B cell (primary cell): ENCODE results near the gene TUBE1. TPM values are rescaled to one million over a fixed set of nuclear protein-coding genes. Genes with fewer than 3 reads are reported as not detected.
A peak's percentile ranks its signal among the peaks of the same experiment; 100 is the strongest.

Experiments used
- ATAC-seq: fragments of 200-7000 bp; cut with Tn5 transposase; one replicate; pipeline ENCODE4 v1.10.0; 2021; ENCODE audit warnings: low read depth, mild to moderate bottlenecking, moderate number of reproducible peaks, moderate library complexity
- CTCF ChIA-PET: fragments of 350-600 bp; sonication (Branson Sonifier 250); formaldehyde crosslinking; loops from one replicate; lab custom pipeline; 2021; ENCODE audit warnings: antibody characterized with exemption, inconsistent platforms; lab: Charles Lee
- POLR2A ChIA-PET: fragments of 350-600 bp; sonication (Branson Sonifier 250); formaldehyde crosslinking; loops from one replicate; lab custom pipeline; 2021; ENCODE audit warnings: antibody characterized with exemption; lab: Charles Lee
- DNase-seq: peaks from one replicate; pipeline ENCODE4 v3.0.0; 2013
- H2AFZ ChIP-seq: 2 replicates; pipeline ENCODE4 v1.6.1; 2012; ENCODE audit warnings: mild to moderate bottlenecking, low read depth, low read length; ENCODE audit not compliant: insufficient read depth, poor library complexity, severe bottlenecking
- H3K27ac ChIP-seq, 2 donors: 1 replicate in 1 of 2; 2 replicates in 1 of 2; pipeline ENCODE4 v1.5.1; 2012 to 2013; ENCODE audit warnings: low read length in 2 of 2, mild to moderate bottlenecking in 2 of 2, moderate library complexity in 1 of 2
- H3K27me3 ChIP-seq, 4 experiments: fragments of 200-600 bp in 1 of 4; sonication (generic) in 1 of 4; replicated peaks in 1 of 4; 1 replicate in 2 of 4; 2 replicates in 2 of 4; pipeline versions ENCODE4 v1.6.1 to v1.7.0; 2013 to 2016; ENCODE audit warnings: low read length in 3 of 4, mild to moderate bottlenecking in 2 of 4, mixed read lengths in 1 of 4, moderate library complexity in 1 of 4; ENCODE audit not compliant: insufficient read depth in 4 of 4, control insufficient read depth in 3 of 4; ENCODE audit errors: control extremely low read depth in 1 of 4
- H3K36me3 ChIP-seq, 2 experiments: replicated peaks in 1 of 2; 1 replicate in 1 of 2; 2 replicates in 1 of 2; pipeline versions ENCODE4 v1.6.1 to v1.7.1; 2013; ENCODE audit warnings: low read length in 1 of 2; ENCODE audit not compliant: insufficient read depth in 2 of 2, control insufficient read depth in 1 of 2; ENCODE audit errors: control extremely low read depth in 1 of 2, extremely low read depth in 1 of 2
- H3K4me1 ChIP-seq, 2 donors: fragments of 200-600 bp in 1 of 2; sonication (generic) in 1 of 2; 1 replicate in 1 of 2; 2 replicates in 1 of 2; pipeline versions ENCODE4 v1.5.1 to v1.6.1; 2013 to 2017; ENCODE audit warnings: low read length in 2 of 2; ENCODE audit not compliant: control insufficient read depth in 2 of 2, insufficient read depth in 2 of 2
- H3K4me2 ChIP-seq: replicated peaks from 2 replicates; pipeline ENCODE3; 2012; ENCODE audit warnings: mild to moderate bottlenecking, low read depth, low read length; ENCODE audit not compliant: poor library complexity, severe bottlenecking
- H3K4me3 ChIP-seq, 5 experiments: fragments of 200-600 bp in 1 of 5; sonication (generic) in 1 of 5; 1 replicate in 3 of 5; 2 replicates in 2 of 5; pipeline versions ENCODE4 v1.5.1 to v1.7.0; 2011 to 2016; ENCODE audit warnings: low read length in 4 of 5, mild to moderate bottlenecking in 4 of 5, low read depth in 2 of 5, control low read depth in 1 of 5, moderate library complexity in 1 of 5; ENCODE audit not compliant: insufficient read depth in 1 of 5; ENCODE audit errors: control extremely low read depth in 1 of 5, extremely low read depth in 1 of 5
- H3K79me2 ChIP-seq: fragments of 200-600 bp; sonication (generic); one replicate; pipeline ENCODE4 v1.6.0; 2016; ENCODE audit warnings: low read length; ENCODE audit not compliant: control insufficient read depth, insufficient read depth
- H3K9ac ChIP-seq: fragments of 200-600 bp; sonication (generic); 2 replicates; pipeline ENCODE4 v1.6.1; 2017; ENCODE audit warnings: mild to moderate bottlenecking, low read length, moderate library complexity
- H3K9me3 ChIP-seq, 3 donors: one replicate each; pipeline versions ENCODE4 v1.6.1 to v1.7.1; 2013; ENCODE audit warnings: low read length in 2 of 3; ENCODE audit not compliant: control insufficient read depth in 2 of 3, insufficient read depth in 1 of 3; ENCODE audit errors: control extremely low read depth in 1 of 3
- H4K20me1 ChIP-seq: 2 replicates; pipeline ENCODE4 v1.6.0; 2012; ENCODE audit warnings: mild to moderate bottlenecking, low read length; ENCODE audit not compliant: insufficient read depth, control insufficient read depth, poor library complexity, severe bottlenecking
- H3K27ac Mint-ChIP-seq: one replicate; pipeline ENCODE4 v1.8.0; 2021; ENCODE audit warnings: mixed read lengths
- H3K27me3 Mint-ChIP-seq: one replicate; pipeline ENCODE4 v1.8.0; 2021; ENCODE audit warnings: mixed read lengths
- H3K4me1 Mint-ChIP-seq: one replicate; pipeline ENCODE4 v1.8.0; 2021; ENCODE audit warnings: mixed read lengths
- H3K4me3 Mint-ChIP-seq: one replicate; pipeline ENCODE4 v1.8.0; 2021; ENCODE audit warnings: mixed read lengths
- H3K9me3 Mint-ChIP-seq: one replicate; pipeline ENCODE4 v1.8.0; 2022; ENCODE audit warnings: mixed read lengths; ENCODE audit not compliant: insufficient read depth
- CTCF ChIP-seq: fragments of 200-600 bp; IDR thresholded peaks from one replicate; pipeline ENCODE4 v1.8.0; 2022; ENCODE audit warnings: antibody characterized with exemption, mild to moderate bottlenecking
- EZH2 ChIP-seq: IDR thresholded peaks from 2 replicates; pipeline ENCODE4 v1.6.1; 2012; ENCODE audit warnings: borderline replicate concordance, low read depth, mild to moderate bottlenecking, moderate library complexity, low read length; ENCODE audit not compliant: insufficient read depth, poor library complexity, severe bottlenecking
- WGBS: methylation state at CpG from one replicate; pipeline ENCODE4 v1.1.5; 2013; ENCODE audit warnings: missing lambda C conversion rate; ENCODE audit not compliant: insufficient coverage; 5-methylcytosine and 5-hydroxymethylcytosine counted together
- intact Hi-C: fragments of 100-400 bp; cut with micrococcal nuclease; formaldehyde crosslinking; loops from one replicate; pipeline ENCODE4 v1.10.0; 2022
- polyA plus RNA-seq: library from polyadenylated mRNA; depleted of rRNA; stranded (reverse); fragments of >200 nt; gene quantifications from 2 replicates; pipeline ENCODE4 v1.2.3, GENCODE V29; 2012
- total RNA-seq, 2 donors: library from RNA; stranded (reverse); fragments of 120-200 nt in 1 of 2; gene quantifications; 1 replicate in 1 of 2; 2 replicates in 1 of 2; pipeline versions ENCODE4 v1.2.3 to v1.2.4, GENCODE V29; 2013 to 2022

TUBE1 gene
- total and polyA plus RNA-seq, 2 donors (not counting 1 experiment from before 2014, with no cell fraction given), result 14.3 to 24.5 TPM

- Histone ChIP-seq H3K36me3 (no peaks in the 10 kb centered on the region), H3K27me3 (no peaks in the 10 kb centered on the region), H3K4me2 (no peak overlapping the region), H3K9ac (no peak overlapping the region), H3K4me1 (peaks cover 0 to 3% of the 10 kb centered on the region in 2 donors), H3K27ac (no peak overlapping the region), H3K4me3 (no peak overlapping the region), H2AFZ (no peak overlapping the region), H4K20me1 (no peaks in the 10 kb centered on the region), H3K9me3 (no peaks in the 10 kb centered on the region), H3K79me2 (no peaks in the 10 kb centered on the region)
- WGBS, result 92% methylated on average over 2 of the region's 3 CpGs
- no peaks in the 10 kb centered on the region for H3K9me3 Mint-ChIP-seq
- TF ChIP-seq CTCF (no peak), EZH2 (no peak)
- no peak overlapping the region for H3K27ac Mint-ChIP-seq
- intact Hi-C loops, result loop anchor here (5.0 kb wide), 1 partner anchor 1514 kb away; no protein-coding TSS in a partner anchor
- ATAC-seq (no peak), DNase-seq (no peak)
- ChIA-PET POLR2A (no interaction called here), CTCF (interaction anchor here (0.7 to 5.3 kb wide), 9 partner anchors 9 to 1513 kb away, joined by 3 to 86 read pairs (median 4); partner anchors contain the start of genes FAM229B and TUBE1)
- H3K4me1 Mint-ChIP-seq, result peaks cover 4% of the 10 kb centered on the region
- H3K27me3 Mint-ChIP-seq, result peaks cover 5% of the 10 kb centered on the region
- peak overlapping the region; percentile 45 for H3K4me3 Mint-ChIP-seq
Observed at GRCh38 chr6:112041535-112041934, 45.7 kb downstream of the TUBE1 start.

DNA sequence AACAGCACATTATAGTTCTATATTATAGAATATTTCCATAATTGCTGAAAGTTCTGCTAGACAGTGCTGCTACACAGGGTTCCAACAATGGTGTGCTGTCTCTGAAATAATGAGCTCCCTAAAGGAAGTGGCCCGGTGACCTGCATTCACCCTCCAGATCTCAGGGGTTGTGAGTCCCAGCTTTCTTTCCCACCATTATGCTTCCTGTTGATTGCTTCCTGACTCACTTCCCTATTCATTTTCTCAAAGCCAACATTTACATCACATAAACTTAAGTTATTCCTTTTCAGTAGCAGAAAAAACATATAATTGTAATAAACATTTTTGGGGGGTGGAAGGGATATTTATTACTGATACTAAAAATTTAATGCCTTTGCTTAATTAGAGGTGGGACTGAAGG lies 46.3 kb downstream of the TUBE1 start:
- Mint-ChIP-seq H3K4me3 (no peak overlapping the region), H3K4me1 (peaks cover 4% of the 10 kb centered on the region), H3K27me3 (peaks cover 5% of the 10 kb centered on the region), H3K27ac (no peak overlapping the region), H3K9me3 (no peaks in the 10 kb centered on the region)
- Histone ChIP-seq H3K27ac (no peak overlapping the region), H3K36me3 (no peaks in the 10 kb centered on the region), H4K20me1 (no peaks in the 10 kb centered on the region), H3K4me3 (no peak overlapping the region), H3K4me1 (peaks cover 0 to 3% of the 10 kb centered on the region in 2 donors), H2AFZ (no peak overlapping the region), H3K4me2 (no peak overlapping the region), H3K9me3 (no peaks in the 10 kb centered on the region), H3K79me2 (no peaks in the 10 kb centered on the region), H3K9ac (no peak overlapping the region), H3K27me3 (no peaks in the 10 kb centered on the region)
- POLR2A ChIA-PET, result no interaction called here
- intact Hi-C loops, result loop anchor here (5.0 kb wide), 1 partner anchor 1514 kb away; no protein-coding TSS in a partner anchor
- ATAC-seq (no peak), DNase-seq (no peak)
- CTCF ChIA-PET, result interaction anchor here (0.5 to 5.3 kb wide), 8 partner anchors 9 to 982 kb away, joined by 3 to 86 read pairs (median 4); a partner anchor contains a TSS
- no peak for TF ChIP-seq EZH2
- no peak for TF ChIP-seq CTCF
- WGBS, result 50% methylated on average over 1 of the region's 1 CpG
